ENCODE data around the gene TMEM219. TPM values are rescaled to one million over a fixed set of nuclear protein-coding genes. Genes with fewer than 3 reads are reported as not detected.
A peak's percentile ranks its signal among the peaks of the same experiment; 100 is the strongest.

Gene TMEM219
- total and polyA plus RNA-seq, 9 of the 15 experiments (the other 6 are each of a cell fraction or from before 2014, with no cell fraction given) = 35.3 to 62.8 (median 55.5) TPM

DNA sequence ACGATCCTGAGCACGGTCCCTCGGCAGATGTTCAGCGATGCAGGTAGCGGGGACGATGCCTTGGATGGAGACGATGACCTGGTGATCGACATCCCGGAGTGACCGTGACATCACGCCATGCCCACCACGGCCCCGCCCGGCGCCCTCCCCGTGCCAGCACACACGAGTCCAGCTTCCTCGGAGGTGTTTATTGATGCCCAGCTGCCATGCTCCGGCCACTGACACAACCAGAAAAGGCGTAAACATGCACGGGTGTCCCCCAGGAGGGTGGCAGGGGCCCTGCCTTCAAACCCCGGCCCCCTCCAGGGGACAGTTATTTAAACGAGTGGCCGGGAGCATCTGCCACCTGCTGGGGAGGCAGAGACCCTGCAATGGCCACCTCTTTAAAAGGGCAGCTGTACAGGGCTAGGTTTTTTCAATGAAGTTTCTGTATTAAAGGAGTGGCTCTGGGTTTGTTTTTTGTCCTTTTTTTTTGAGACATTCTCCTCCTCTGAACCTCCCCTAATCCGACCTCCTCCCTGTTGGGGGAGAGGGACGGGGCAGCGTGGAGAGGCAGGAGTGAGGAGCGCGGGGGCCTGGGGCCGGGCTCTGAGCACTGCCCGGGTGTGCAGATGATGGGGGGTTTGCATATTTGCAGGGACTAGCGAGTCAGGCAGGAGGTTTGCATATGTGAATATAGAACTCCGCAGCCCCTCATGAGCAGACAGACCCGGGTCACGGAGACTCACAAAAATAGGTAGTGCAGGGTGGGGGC, 43.6 kb downstream of the TMEM219 start (continued):
- TF ChIP-seq, protein P1, sequence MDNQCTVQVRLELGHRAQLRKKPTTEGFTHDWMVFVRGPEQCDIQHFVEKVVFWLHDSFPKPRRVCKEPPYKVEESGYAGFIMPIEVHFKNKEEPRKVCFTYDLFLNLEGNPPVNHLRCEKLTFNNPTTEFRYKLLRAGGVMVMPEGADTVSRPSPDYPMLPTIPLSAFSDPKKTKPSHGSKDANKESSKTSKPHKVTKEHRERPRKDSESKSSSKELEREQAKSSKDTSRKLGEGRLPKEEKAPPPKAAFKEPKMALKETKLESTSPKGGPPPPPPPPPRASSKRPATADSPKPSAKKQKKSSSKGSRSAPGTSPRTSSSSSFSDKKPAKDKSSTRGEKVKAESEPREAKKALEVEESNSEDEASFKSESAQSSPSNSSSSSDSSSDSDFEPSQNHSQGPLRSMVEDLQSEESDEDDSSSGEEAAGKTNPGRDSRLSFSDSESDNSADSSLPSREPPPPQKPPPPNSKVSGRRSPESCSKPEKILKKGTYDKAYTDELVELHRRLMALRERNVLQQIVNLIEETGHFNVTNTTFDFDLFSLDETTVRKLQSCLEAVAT (IDR thresholded peaks at IDR 0.05) = no peak
- TF ChIP-seq FOXJ2 (tag; IDR thresholded peaks at IDR 0.05) (no peak), SMAD1 (IDR thresholded peaks at IDR 0.05; ENCODE audit: low read depth, low read length, partially characterized antibody) (no peak), RBFOX2 (IDR thresholded peaks at IDR 0.05; ENCODE audit: low read depth, low read length) (peak; percentile 46; the same call in 1 of the 2 replicates), POLR2G (IDR thresholded peaks at IDR 0.05; ENCODE audit: low read depth, low read length) (peak; percentile 34)

DNA sequence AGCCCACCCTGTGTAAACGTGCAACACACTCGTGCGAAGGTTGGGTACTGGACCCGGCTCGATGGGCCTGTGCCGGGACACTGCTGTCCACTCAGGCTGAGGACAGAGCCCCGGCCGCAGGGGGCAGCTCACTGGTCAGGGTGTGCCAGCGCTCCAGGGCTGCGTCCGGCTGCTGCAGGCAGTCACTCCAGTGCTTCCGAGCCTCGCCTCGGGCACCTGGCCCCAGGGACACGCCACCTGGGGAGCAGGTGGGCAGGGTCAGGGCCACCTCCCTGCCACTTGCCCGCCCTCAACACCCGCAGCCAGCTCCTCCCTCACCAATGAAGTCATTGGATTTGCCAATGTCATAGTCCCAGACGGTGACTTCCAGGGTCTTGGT, 44.2 kb downstream of the TMEM219 start:
- BruUV-seq (replicated peaks) = no TSS peak
- no peak for DNase-seq (ENCODE audit: extremely low read depth in 1 of 4, low spot score in 3 of 4)
- intact Hi-C loops (cut with micrococcal nuclease) = loop anchor here (5.0 kb wide), 1 partner anchor 144 kb away; the partner anchor contains the start of gene CDIPT

More for the DNA sequence above, 44.2 kb downstream of the TMEM219 start:
- Histone ChIP-seq H3K79me2 (ENCODE audit: control insufficient read depth, insufficient read depth, low read length) (no peaks in the 10 kb centered on the region), H4K20me1 (replicated peaks; ENCODE audit: control insufficient read depth, insufficient read depth, low read length) (peaks cover 5% of the 10 kb centered on the region; the same call in 1 of the 2 replicates), H3K27ac (ENCODE audit: extremely low read depth, low read depth, low read length) (no peak overlapping the region), H3K4me3 (no peak overlapping the region), H3K4me2 (ENCODE audit: insufficient read depth, low read length) (no peak overlapping the region), H3K36me3 (ENCODE audit: control insufficient read depth, insufficient read depth, low read length) (peaks cover 12% of the 10 kb centered on the region; the same call in 1 of the 3 replicates), H3K9me3 (replicated peaks; ENCODE audit: control insufficient read depth, insufficient read depth, low read depth, low read length) (no peaks in the 10 kb centered on the region), H3K9ac (ENCODE audit: insufficient read depth in 1 of 2, low read depth in 2 of 2, low read length in 2 of 2) (no peak overlapping the region; a peak in 1 of 4 replicates), H3K27me3 (ENCODE audit: control insufficient read depth in 2 of 2, insufficient read depth in 2 of 2, low read length in 2 of 2) (peaks cover 0 to 9% of the 10 kb centered on the region in 2 experiments; a peak in 3 of 5 replicates), H3K9me1 (ENCODE audit: control insufficient read depth, insufficient read depth, low read length) (no peaks in the 10 kb centered on the region), H2AFZ (ENCODE audit: low read depth, low read length) (no peak overlapping the region), H3K4me1 (replicated peaks in 1 of 2; ENCODE audit: control insufficient read depth in 2 of 2, insufficient read depth in 2 of 2, low read length in 2 of 2) (peaks cover 0 to 68% of the 10 kb centered on the region in 2 experiments; a peak in 2 of 5 replicates)
- TF ChIP-seq PPARD (CRISPR knock-in tag; IDR thresholded peaks at IDR 0.05) = no peak
- peak; percentile 47 for TF ChIP-seq POLR2G (IDR thresholded peaks at IDR 0.05; ENCODE audit: low read depth, low read length)
- ATAC-seq (no peak), FAIRE-seq (no peak)
- in situ Hi-C loops (cut with MboI) = no loop called here
- CTCF ChIA-PET (ENCODE audit: low intra/inter-chr PET ratio) = interaction anchor here (0.7 kb wide), 1 partner anchor 305 kb away, joined by 3 read pairs; no protein-coding TSS in a partner anchor
- 88% methylated on average over 14 of the region's 18 CpGs for WGBS (ENCODE audit: insufficient coverage, low coverage, missing lambda C conversion rate)
- POLR2A ChIA-PET = interaction anchor here (1.0 to 1.1 kb wide), 2 partner anchors 13 to 15 kb away, joined by 5 to 6 read pairs; no protein-coding TSS in a partner anchor
